Calu3 (cell line): Measurements from ENCODE around the gene FCHSD2. TPM values are rescaled to one million over a fixed set of nuclear protein-coding genes. Genes with fewer than 3 reads are reported as not detected.
A peak's percentile ranks its signal among the peaks of the same experiment; 100 is the strongest.

Source experiments
- BruUV-seq: library from RNA; stranded (reverse); fragments of 400-500 nt; replicated peaks from 2 replicates; lab custom pipeline; 2021; lab: Mats Ljungman, UMichigan
- CTCF ChIA-PET: fragments of 300-600 bp; sonication (Branson Sonifier 250); formaldehyde crosslinking; loops from one replicate; lab custom pipeline; 2022; ENCODE audit warnings: antibody characterized with exemption; lab: Charles Lee
- DNase-seq: peaks from one replicate; pipeline ENCODE4 v3.0.0; 2022
- H3K27ac Mint-ChIP-seq: one replicate; pipeline ENCODE4 v1.8.0; 2022; ENCODE audit warnings: mixed read lengths; ENCODE audit not compliant: unreplicated experiment
- H3K27me3 Mint-ChIP-seq: one replicate; pipeline ENCODE4 v1.8.0; 2022; ENCODE audit warnings: mixed read lengths; ENCODE audit not compliant: unreplicated experiment
- H3K36me3 Mint-ChIP-seq: one replicate; pipeline ENCODE4 v1.8.0; 2022; ENCODE audit warnings: mild to moderate bottlenecking, moderate library complexity, mixed read lengths; ENCODE audit not compliant: insufficient read depth, unreplicated experiment
- H3K4me1 Mint-ChIP-seq: one replicate; pipeline ENCODE4 v1.8.0; 2022; ENCODE audit warnings: mild to moderate bottlenecking, low read depth, mixed read lengths; ENCODE audit not compliant: unreplicated experiment
- H3K4me3 Mint-ChIP-seq: one replicate; pipeline ENCODE4 v1.8.0; 2022; ENCODE audit warnings: mild to moderate bottlenecking, low read depth, moderate library complexity, mixed read lengths; ENCODE audit not compliant: unreplicated experiment
- H3K9me3 Mint-ChIP-seq: one replicate; pipeline ENCODE4 v1.8.0; 2022; ENCODE audit warnings: low read depth, mixed read lengths; ENCODE audit not compliant: unreplicated experiment
- intact Hi-C: fragments of 100-400 bp; cut with micrococcal nuclease; formaldehyde crosslinking; loops from one replicate; pipeline ENCODE4 v1.10.0; 2022; ENCODE audit not compliant: unreplicated experiment
- total RNA-seq: library from RNA; stranded (reverse); gene quantifications from 2 replicates; pipeline ENCODE4 v1.2.3, GENCODE V29; 2022
- TF ChIP-seq, protein P1 (sequence below): fragments of 200-600 bp; IDR thresholded peaks from one replicate; pipeline ENCODE4 v1.8.0; 2022; ENCODE audit warnings: antibody characterized with exemption; ENCODE audit not compliant: unreplicated experiment

Gene FCHSD2
- total RNA-seq, 1 experiment from 2014 or later: 16.2 TPM

DNA sequence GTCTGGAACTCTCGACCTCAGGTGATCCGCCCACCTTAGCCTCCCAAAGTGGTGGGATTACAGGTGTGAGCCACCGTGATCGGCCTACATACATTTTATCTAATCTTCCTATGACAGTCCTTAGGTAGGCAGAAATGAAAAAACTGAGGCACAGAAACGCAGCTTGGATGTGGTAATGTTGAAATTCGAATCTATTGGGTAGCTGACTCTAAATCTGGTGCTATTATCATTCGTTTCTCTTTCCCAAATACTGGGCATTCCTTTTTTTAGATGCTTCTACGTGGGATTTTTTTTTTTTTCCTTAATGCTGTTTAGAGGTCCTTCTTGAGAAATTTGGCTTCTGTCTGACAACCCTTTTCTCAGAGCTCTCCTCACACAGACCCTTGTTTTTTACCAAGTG is 41.5 kb downstream of the FCHSD2 start:
- H3K4me3 Mint-ChIP-seq: no peak overlapping the region
- intact Hi-C loops: no loop called here
- DNase-seq: no peak
- H3K4me1 Mint-ChIP-seq: no peaks in the 10 kb centered on the region
- H3K9me3 Mint-ChIP-seq: no peaks in the 10 kb centered on the region
- H3K36me3 Mint-ChIP-seq: no peaks in the 10 kb centered on the region
- H3K27ac Mint-ChIP-seq: no peak overlapping the region
- TF ChIP-seq, protein P1, sequence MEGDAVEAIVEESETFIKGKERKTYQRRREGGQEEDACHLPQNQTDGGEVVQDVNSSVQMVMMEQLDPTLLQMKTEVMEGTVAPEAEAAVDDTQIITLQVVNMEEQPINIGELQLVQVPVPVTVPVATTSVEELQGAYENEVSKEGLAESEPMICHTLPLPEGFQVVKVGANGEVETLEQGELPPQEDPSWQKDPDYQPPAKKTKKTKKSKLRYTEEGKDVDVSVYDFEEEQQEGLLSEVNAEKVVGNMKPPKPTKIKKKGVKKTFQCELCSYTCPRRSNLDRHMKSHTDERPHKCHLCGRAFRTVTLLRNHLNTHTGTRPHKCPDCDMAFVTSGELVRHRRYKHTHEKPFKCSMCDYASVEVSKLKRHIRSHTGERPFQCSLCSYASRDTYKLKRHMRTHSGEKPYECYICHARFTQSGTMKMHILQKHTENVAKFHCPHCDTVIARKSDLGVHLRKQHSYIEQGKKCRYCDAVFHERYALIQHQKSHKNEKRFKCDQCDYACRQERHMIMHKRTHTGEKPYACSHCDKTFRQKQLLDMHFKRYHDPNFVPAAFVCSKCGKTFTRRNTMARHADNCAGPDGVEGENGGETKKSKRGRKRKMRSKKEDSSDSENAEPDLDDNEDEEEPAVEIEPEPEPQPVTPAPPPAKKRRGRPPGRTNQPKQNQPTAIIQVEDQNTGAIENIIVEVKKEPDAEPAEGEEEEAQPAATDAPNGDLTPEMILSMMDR: no peak
- CTCF ChIA-PET: no interaction called here
- BruUV-seq: no TSS peak
- H3K27me3 Mint-ChIP-seq: no peaks in the 10 kb centered on the region

DNA sequence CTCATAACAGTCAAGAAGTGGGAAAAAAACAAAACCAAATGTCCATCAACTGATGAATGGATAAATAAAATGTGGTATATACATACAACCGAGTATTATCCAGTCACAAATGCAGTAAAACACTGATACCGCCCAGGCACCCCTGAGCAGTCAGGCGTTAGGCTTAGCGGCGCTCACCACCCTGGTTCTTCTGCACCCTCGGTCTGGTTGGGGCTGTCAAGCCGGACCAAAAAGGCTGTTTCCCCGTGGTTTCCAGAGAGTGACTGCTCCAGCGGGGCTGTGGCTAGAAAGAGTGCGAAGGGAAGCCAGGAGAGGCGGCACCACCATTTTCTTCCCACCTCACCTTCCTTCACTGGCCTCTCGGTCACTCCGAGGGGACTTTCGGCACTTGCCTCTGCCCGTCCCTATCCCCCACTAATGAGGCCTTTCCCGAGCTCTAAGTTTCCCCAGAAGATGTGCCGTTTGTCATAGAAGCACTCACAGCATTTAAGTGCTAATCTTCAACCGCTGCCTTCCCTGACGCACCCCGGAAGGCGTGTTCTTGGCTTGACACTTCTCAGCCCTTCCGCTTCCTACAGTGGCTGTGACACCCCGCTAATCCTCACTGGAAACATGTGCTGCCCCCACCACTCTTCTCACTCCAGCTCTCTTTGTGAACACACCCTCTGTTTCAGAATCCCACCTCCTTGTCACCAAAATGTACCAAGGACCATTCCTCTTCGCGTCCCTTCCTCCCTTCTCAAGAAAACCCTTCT is 42.4 kb downstream of the FCHSD2 start:
- intact Hi-C loops: no loop called here
- H3K27me3 Mint-ChIP-seq: no peaks in the 10 kb centered on the region
- H3K9me3 Mint-ChIP-seq: no peaks in the 10 kb centered on the region
- H3K36me3 Mint-ChIP-seq: no peaks in the 10 kb centered on the region
- H3K27ac Mint-ChIP-seq: no peak overlapping the region
- CTCF ChIA-PET: no interaction called here
- TF ChIP-seq, protein P1: no peak
- H3K4me3 Mint-ChIP-seq: no peak overlapping the region
- no TSS peak for BruUV-seq
- no peak for DNase-seq
- H3K4me1 Mint-ChIP-seq: no peaks in the 10 kb centered on the region

DNA sequence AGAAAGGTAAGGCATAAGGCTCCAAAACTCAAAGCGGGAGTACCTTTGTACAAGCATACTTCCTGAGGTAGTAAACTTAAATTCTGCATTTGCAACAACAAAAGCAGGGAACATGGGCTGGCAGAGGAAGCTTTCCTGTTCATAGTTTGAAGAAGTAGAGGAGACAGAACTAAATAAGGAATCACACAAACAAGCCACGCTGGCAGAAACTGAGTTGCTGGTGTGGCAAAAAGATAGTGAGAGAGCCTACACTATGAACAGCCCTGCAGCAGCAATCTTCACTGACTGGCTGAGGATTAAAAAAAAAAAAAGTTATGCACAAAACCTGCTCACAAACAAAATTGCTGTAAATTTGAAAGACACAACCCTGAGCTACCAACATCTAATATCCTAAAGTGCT is 46.5 kb downstream of the FCHSD2 start:
- BruUV-seq: no TSS peak
- Mint-ChIP-seq H3K9me3 (no peaks in the 10 kb centered on the region), H3K4me1 (no peaks in the 10 kb centered on the region), H3K27me3 (no peaks in the 10 kb centered on the region), H3K4me3 (no peak overlapping the region), H3K27ac (no peak overlapping the region), H3K36me3 (no peaks in the 10 kb centered on the region)
- CTCF ChIA-PET: no interaction called here
- TF ChIP-seq, protein P1: no peak
- DNase-seq: no peak
- intact Hi-C loops: no loop called here

DNA sequence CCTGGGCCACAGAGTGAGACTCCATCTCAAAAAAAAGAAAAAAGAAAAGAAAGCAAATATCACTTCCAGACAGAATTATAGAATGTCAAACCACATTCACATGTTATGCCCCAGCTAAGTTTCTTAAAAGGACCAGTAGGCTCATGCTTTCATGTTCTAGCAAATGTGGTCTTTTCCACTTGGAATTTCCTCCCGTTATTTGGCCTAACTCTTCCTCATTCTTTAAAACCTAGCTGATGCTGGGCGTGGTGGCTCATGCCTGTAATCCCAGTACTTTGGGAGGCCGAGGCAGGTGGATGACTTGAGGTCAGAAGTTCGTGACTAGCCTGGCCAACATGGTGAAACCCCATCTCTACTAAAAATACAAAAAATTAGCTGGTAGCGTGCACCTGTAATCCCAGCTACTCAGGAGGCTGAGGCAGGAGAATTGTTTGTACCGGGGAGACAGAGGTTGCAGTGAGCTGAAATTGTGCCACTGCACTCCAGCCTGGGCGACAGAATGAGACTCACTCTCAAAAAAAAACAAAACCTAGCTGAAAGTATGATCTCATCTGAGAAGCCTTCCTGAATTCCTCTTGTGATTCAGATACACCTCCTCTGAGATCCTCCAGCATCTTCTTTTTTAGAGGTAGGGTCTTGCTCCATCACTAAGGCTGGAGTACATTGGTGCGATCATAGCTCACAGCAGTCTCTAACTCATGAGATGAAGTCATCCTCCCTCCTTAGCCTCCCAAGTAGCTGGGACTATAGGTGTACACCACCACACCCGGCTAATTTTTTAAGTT is 50.4 kb downstream of the FCHSD2 start:
- Mint-ChIP-seq H3K4me3 (no peak overlapping the region), H3K4me1 (no peaks in the 10 kb centered on the region), H3K9me3 (no peaks in the 10 kb centered on the region), H3K36me3 (no peaks in the 10 kb centered on the region), H3K27me3 (no peaks in the 10 kb centered on the region), H3K27ac (no peak overlapping the region)
- TF ChIP-seq, protein P1: no peak
- CTCF ChIA-PET: interaction anchor here (1.2 kb wide), 1 partner anchor 57 kb away, joined by 4 read pairs; no protein-coding TSS in a partner anchor
- intact Hi-C loops: no loop called here
- BruUV-seq: no TSS peak
- peak; percentile 27 for DNase-seq
